Measurements from ENCODE around the gene KCNK15.
A peak's percentile ranks its signal among the peaks of the same experiment; 100 is the strongest.
"Not testable (repeated sequence)": the region's sequence is repeated elsewhere in the genome, so short reads cannot be mapped to it uniquely, and the experiment has no call there.

Gene KCNK15

DNA sequence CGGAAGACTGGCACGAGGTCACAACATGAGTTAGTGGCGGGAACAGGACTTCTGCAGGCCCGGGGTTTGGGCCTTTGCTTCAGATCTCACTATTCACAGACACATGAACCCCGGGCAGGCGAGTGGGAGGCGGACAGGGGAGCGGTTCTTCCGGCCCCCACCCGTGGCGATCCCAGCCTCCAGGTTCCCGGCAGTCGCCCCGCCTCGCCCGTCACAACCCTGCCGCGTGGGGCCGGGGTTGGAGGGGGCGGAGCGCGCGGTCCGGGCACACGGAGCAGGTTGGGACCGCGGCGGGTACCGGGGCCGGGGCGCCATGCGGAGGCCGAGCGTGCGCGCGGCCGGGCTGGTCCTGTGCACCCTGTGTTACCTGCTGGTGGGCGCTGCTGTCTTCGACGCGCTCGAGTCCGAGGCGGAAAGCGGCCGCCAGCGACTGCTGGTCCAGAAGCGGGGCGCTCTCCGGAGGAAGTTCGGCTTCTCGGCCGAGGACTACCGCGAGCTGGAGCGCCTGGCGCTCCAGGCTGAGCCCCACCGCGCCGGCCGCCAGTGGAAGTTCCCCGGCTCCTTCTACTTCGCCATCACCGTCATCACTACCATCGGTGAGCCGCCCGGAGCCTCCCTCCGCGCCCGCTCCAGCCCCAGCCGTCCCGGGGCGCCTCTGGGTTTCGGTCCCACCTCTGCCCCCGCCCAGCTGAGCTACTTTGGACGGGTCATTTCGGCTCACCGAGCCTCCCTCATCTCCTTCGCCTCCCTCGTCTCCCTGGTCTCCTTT, at the start of gene KCNK15:
Gene KCNK15, plus strand, starts transcription at position 268 of the 769 bp plus-strand sequence. Its CDS starts 46 bp downstream, at position 314.
- peak; percentile 10 for DNase-seq

DNA sequence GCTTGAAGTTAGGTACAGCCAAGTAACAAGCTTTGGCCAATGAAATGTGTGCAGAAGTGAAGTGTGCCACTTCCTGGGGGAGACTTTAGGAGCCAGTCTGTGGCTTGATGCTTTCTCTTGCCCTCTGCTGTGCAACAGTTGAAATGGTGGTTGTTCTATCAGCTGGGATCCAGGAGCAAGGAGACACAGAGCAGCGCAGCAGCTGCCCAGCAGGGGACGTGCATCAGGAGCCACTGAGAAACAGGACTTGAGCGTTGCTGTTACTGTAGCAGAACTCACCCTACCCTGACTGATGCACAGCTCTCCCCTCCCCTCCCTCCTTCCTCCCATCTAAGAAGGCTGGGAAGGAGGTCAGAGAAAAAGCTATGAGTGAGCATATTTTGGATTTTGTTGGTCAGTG, 49.4 kb upstream of the KCNK15 start:
- no peak for DNase-seq

- not testable (repeated sequence) for DNase-seq
Measured at GRCh38 chr20:44697041-44697440, 48.6 kb upstream of the KCNK15 start.

DNA sequence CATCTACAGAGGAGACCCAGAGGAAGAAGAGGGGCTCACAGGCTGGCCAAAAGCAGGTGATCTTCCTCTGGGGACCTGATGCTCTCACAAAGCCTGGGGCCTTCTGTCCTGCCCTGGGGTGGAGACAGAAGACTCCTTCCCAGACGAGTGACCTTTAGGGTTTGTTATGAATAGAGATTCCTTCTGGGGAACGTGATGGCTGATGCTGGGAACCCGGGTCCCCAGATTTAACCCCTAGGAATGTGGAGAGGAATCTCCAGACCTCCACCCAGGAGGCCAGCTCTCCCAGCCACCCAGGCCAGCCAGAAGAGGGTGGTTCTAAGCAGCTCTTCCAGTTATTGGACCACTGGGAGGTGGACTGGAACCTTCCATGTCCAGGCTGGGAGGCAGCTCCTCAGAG, 47.3 kb upstream of the KCNK15 start:
- no peak for DNase-seq

DNA sequence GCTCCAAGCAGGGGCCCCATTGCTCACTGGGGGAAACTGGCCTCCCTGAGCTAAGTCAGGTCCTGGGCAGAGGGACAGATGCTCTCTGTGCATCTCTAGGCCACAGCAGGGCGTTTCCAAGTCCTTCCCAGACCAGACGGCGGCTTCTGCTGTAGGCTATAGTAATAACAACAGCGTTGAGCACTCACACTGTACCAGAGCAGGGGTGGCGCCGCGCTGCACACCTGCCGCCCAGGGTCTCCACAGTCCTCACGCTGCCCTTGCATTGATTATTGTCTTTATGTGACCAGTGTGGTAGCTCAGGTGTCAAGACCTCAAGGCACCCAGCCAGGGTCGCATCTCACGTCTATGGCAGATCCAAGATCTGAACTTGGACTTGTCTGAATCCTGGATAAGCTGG, 45.4 kb upstream of the KCNK15 start:
- DNase-seq = no peak

DNA sequence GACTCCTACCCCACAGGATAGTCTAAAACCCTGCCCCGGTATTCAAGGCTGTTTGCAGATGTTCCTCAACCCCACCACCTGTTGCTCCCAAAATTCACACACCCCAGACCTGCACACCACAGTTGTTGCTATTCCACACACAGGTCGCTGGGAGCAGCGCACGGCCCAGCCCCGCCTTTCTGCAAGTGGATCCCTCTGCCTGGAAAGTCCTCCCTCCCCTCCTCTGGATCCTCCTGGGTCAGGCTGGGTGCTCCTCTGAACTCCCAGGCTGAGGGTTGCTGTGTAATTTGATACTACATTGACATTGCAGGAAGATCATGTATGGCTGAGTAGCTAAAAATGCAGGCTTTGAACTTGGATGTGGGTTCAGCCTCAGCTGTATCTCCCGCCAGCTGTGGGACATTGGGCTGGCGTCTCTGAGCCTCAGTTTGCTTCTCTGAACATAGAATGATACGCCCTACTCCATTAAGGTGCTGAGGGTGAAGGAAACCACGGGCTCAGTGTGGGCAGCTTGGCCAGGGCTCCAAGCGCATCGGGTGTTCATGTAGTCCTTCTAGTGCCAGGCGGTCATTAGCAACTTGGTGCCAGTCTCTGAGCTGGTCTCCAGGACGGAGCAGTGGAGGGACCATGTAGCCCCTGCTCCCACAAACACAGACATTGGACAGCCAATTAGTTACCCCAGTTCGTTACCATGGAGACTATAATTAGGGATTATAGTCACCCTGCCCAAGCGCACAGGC, 44.4 kb upstream of the KCNK15 start:
- DNase-seq = no peak

- no peak for DNase-seq
Measured at GRCh38 chr20:44701858-44702256, 43.8 kb upstream of the KCNK15 start.

DNA sequence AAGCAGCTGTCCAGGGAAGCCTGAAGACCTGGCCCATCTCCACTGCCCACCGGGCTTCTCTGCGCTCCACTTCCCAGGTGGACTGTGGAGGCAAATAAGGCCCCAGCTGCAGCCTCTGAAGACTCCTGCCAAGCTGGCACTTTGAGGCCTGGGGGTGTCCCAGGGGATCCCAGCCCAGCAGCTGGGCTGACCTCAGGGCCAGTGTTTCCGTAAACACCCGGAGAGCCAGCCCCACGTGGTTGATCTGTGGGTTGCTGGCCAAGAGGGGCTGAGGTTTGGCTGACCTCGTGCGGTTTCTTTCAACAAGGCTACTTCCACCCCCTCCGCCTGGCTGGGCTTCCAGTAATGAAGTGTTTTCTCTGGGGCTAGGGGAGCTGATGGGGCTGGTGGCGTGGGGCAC, 42.9 kb upstream of the KCNK15 start:
- DNase-seq = no peak

DNA sequence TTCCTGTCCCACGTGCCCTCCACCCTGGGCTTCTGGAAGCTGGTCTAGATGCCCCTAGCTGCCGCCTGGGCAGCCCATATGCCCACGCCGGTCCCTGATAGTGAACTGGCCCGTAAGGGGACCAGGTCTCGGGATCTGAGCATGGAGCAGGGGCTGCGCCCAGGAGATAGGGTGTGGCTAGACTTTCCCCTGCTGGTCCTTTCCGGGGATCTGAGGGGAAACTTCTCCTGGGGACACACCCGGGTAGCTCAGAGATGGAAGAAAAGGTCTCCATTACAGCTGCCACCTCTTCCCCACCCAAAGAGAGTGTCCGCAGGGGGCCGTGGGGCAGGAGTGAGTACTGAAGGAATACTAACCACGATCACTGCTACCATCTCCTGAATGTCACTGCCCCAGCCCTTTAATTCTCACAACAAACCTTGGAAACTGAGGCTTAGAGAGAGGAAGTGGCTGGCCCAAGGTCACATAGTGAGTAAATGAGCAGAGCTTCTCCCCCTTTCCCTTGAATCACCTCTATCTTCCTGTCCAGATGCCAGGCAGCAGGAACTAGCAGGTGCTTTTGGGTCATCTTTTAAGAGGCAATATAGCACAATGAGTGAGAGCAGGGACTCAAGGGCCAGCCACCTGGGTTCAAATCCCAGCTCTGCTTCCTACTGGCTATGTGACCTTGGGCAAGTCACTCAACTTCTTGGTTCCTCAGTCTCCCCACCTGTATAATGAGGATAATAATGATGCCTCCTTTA, 42.3 kb upstream of the KCNK15 start:
- DNase-seq = no peak

GRCh38 chr20:44703956-44704488, 41.6 kb upstream of the KCNK15 start:
- DNase-seq = no peak

DNA sequence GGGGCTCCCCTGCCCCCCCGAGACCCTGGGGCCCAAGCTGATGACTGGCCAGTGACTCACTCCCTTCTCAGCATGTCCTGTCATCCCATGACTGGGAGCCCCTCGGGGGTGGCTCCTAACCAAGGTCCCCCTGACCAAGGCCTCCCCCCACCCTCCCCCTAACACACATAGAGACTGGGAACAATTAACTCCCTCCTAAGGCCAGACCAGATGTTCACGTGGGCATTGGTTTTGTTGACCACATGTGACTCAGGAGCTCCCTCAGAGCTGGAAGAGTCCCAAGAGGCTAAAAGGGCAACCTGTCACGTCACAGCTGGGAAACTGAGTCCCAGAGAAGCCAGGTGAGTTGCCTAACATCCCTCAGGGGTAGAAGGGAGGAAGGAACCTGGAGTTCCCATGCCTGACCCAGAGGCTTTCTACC, 41.1 kb upstream of the KCNK15 start:
- no peak for DNase-seq

DNA sequence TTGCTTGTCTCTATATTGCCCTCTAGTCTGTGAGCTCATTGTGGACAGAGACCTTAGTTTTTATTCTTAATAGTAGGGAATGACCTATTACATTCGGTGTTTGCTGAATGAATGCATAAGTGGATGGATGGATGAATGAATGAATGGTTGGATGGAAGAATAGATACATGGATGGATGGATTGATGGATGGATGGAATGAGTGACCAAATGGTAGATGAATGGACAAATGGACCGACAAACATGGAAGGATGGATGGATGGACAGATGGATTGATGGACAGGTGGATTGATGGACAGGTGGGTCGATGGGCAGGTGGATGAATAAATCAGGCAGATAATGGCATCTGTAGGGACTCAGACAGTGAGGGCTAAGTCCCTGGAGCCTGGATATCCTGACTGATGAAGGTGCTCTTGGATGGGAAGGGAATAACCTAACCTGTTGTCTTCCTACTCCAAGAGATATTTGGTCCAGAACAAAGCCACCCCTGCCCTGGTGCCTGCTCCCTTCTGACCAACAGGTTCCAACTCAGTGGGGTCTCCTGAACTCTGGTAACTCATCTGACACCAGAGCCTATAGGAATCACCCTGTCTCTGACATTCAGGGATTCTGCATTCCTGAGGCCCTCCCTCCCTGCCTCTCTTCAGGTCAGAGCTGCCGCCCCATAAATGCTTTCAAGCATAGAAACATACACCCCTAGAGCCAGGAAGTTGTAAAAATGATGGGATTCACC, 40.1 kb upstream of the KCNK15 start:
- no peak for DNase-seq

- DNase-seq = no peak
Measured at GRCh38 chr20:44706301-44707017, 39.2 kb upstream of the KCNK15 start.

DNA sequence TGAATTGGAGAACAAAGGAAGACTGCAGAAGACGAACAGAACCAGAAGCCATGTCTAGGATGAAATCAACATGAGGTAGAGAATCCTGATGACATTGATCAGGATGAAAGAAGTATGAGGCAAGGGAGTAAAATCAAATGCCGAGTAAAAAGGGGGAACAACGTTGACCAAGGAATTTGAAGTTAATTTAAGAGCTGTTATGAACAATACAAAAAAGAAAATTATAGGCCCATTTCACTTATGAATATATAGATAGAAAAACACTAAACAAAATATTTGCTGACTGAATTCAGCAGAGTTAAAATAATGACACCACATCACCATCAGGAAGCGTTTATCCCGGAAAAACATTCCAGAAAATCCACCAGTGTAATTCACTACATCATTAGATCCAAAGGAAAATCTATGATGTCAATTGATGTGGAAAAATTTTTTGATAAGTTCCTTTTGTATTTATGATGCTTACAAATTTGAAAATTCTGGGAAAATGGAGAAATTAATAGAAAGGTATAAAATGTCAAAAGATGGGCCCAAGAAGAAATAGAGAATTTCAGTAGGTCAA, 38.6 kb upstream of the KCNK15 start:
- no peak for DNase-seq

- no peak for DNase-seq
Measured at GRCh38 chr20:44709380-44709779, 36.3 kb upstream of the KCNK15 start.

- no peak for DNase-seq
Measured at GRCh38 chr20:44709797-44710196, 35.9 kb upstream of the KCNK15 start.

DNA sequence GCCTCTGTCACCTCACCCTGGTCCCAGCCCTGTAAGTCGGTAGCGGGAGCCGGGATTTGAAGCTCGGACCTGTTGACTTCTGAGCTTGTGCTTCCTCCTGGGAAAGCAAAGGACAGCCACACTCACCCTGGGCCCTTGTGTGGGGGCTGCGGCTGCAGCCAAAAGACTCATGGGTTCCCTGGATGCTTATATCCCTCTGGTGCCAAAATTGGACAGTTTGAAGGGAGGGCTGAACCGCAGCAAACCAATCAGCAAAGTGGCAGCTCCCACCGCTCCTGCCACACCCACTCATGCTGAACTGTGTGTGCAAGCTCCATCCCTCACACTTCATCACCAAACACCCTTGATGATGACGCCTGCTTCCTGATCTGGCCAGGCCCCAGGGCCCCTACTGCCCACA, 34.4 kb upstream of the KCNK15 start:
- no peak for DNase-seq

DNA sequence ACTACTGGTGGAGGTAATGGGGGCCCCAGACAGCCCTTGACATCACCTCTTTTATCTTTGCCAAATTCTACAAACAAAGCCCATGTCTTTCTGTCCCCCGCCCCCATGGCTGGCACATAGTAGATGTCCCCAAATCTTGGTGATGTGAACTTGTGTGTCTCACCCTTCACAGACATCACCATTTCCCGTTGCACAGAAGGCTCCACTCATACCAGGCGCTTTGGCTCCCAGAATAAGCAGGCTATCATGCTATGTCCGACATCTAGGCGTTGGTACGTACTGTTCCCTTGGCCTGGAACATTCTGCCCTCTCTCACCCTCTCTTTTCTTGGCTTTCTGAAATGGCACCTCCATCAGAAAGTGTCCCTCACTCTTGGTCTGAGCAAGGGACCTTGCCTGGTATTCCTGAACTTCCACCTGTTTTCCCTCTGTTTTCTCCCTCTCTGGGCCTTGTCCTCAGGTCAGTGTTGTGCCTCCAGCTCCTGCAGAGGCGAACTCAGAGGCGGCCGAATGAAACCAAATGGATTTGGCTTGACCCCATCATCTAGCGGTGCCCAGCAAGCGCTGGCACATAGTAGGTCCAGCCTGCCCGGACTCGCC, 31.5 kb upstream of the KCNK15 start:
- no peak for DNase-seq

DNA sequence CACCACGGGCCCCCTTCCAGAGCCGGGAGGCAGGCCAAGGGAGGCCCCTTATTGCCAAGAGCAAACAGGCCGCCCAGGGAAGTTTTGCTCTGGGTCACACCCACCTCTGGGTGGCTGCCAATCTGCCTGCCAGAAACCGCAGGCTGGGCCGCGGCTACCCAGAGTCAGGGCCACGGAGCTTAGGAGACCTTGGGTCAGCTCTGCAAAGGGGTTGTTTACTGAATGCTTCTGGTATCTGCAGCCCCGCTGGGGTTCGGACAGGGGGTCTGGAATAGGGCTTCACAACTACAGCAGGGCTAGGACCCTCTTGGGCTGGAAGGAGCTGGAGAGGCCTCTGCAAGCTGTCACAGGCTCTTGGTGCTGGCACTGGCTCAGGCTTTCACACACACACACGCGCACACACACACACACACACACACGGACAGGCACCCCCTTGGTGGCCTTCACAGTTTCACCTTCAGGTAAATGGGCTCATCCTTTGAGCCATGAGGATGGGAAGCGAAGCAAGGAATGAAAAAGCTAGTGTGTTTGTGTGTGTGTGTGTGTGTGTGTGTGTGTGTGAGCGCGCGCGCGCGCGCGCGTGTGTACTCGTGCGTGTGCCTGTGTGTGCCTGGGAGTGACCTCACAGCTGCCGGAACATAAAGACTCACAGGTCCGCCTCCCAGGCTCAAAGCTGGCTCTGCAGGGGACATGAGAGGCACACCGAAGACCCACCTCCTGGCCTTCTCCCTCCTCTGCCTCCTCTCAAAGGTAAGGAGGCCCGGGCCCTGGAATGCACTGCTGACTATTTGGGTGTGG, 30.8 kb upstream of the KCNK15 start, which contains the start of gene CCN5:
Gene CCN5, plus strand, starts transcription at position 669 of the 798 bp plus-strand sequence. Its CDS starts 22 bp downstream, at position 691.
- no peak for DNase-seq

Data from activated CD4-positive, alpha-beta T cell treated with anti-CD3 and anti-CD28 coated beads, Interleukin-2, amount 50 U/mL, for 16 hours (primary cell).